Stimulated activated naive CD4-positive, alpha-beta T cell (primary cell): ENCODE data around the gene RCAN1.

Source experiments
- DNase-seq, 6 experiments: peaks; one replicate each; lab custom pipeline; 2025; lab: John Stamatoyannopoulos, UW

Gene RCAN1

DNA sequence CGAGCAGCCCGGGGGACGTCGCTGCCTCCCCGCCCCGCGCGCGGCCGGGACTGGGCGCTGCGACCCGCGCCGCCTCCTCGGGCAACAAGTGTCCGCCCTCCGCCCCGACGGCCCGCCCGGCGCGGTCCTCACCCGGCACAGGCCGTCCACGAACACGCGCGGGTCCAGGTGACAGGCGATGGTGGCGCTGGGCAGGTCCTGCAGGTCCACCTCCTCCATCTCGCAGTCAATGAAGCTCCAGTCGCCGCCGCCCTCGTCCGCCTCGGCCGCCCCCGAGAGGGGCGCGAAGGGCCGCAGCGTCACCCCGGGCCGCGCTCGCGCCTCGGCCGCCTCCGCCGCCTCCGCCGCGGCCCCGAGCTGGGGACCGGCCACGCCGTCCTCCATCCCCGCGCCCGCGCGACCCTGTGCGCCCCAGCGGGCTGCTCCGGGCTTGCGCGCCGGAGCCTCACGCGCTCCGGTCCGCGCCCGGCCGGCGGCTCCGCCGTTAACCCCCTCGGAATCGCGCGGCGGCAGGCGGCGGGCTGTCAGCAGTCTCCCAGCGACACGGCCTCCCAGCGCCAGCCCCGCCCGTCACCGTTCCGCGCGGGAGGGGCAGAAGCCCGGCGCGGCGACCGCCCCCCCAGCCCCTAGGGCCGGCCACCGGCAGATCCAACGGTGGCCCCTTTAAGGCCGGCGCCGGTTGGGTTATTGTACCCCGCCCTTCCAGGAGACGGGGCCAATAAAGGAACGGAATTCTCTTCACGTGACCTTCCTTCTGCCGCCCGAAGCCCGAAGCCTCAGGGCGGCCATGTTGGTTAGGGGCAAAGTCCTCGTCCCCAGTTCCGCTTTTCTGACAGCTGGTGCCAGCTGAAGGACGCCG is at the start of gene RCAN1:
RCAN1 (minus strand) TSS at position 486 of the 859 bp plus-strand sequence; CDS start at position 384, 102 bp downstream.
- peak; percentile 73 to 85 (median 82) for DNase-seq

DNA sequence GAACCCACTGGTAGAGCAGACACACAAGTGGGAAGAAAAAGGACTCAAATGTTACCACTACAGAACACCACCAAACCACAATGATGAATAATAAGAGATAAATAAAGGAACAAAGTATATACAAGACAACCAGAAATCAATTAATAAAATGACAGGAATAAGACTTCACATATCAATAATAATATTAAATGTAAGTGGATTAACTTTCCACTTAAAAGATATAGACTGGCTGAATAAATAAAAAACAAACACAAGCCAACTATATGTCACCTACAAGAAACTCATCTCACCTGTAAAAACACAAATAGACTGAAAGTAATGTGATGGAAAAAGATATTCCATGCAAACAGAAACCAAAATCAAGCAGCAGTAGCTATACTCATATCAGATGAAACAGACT is 46.9 kb upstream of the RCAN1 start:
- DNase-seq: no peak

DNA sequence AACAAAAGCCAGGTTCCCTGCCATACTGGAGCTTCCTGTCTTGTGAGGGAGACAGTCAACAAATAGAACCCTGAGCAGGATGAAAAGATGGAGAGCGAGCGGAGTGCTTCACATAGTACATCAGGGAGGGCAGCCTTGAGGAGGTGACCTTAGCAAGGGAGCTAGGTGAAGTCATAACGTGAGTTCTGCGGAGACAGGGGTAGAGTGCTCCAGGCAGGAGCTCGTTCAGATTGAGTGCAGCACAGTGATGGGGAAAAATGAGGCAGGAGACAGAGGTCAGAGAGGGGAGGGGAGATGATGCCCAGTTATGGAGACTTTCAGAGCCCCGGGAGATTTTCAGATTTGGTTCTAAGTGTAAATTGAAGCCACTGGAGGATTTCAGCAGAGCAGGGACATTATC is 38.6 kb upstream of the RCAN1 start:
- no peak for DNase-seq

DNA sequence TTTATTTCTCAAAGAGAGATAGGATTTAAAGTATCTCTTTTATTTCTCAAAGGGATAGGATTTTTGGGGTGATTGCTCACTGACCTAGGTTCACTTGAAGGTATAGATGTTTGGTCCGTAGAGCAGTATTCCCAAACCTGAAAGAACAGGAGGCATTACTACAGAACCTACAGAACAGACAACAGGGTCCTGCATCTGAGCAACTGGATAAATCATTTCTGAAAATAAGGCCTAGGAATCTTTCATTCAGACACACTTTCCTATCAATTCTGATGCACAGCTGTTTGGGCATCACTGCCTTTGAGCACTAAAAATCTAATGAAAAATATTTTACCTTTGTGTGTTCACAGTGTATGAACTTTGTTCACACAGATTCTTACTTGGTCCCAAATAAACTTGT is 36.7 kb upstream of the RCAN1 start:
- DNase-seq: no peak

DNA sequence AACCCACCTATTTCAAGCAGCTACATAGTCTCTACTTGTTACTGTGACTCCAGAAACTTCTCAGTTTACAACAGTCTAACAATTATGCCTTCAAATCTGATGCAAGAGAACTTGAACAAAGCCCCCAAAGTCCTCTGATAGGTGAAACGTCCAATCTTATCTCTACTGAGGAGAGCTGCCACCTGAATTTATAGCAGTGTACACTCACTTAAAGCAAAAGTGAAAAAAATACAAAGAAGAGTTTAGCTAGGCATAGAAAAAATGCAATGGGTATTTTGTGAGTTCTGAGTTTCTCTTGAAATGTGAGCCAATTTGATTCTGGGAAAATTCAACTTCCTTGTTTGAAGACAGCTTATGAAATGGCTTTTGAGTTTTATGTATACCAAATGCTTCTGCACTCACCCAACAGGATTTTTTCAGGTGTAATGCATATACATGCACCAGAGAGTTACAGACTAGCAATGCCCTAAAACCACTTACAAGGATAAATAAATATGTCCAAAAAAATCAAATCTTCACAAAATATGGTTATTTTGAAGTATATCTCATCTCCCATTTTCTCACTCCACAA is 36.0 kb upstream of the RCAN1 start:
- DNase-seq: no peak

DNA sequence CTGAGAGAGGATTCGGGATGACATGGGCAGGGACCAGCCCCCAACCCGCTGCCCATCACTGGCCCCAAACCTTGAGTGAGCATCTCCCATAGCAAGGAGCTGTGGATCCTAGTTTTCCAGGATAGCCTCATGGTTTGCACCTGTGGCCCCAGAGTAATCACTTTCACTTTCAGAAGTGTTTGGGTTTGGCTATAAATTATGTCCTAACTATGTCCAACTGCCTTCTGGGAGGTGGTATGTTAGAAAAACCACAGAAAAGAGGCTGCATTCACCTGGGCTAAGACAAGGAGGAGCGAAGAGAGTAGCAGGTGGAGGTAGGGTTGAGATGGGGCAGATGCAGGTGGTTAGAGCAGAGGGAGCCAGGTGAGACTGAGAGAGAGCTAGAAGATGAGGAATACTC is 34.5 kb upstream of the RCAN1 start:
- DNase-seq: no peak

DNA sequence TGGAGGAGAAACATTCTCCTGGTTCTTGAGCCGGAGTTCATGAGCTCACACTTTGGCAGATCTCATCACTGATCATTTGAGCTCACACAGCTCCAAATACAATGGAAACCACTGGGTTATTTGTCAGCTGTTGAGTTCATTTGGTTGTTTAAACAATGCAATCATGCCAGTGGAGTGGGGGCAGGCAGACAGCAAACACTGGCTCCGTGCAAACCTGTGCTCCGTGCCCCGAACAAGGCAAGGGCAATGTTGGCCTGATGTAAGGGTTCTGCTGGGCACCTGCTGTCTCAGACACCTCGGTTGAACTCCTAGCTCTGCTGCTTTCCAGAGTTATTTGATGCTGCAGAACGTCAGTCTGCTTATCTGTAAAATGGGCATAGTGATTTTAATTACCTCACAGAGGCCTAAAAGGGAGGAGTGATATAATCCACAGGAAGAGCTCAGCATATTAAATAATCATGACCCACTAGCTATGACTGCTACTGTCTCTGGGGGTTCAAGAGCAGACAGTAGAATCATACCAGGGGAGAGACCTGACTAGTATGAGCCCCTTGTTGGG is 33.9 kb upstream of the RCAN1 start:
- DNase-seq: no peak

DNA sequence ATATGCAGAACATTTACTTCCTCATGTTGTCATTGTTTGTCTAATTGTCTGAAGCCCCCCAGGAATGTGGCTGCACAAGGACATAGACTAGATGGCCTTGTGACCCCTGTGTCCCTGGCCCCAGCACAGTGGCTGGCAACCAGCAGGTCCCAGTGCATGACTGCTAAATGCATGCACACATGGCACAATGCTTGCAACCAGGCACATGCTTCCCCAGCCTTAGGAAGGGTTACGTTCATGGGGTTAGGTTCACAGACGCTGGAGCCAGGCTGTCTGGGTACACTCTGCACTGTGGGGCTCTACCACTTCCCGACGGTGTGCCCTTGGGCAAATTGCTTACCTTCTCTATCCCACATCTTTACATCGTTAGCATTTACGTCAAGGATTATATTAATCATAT is 32.6 kb upstream of the RCAN1 start:
- DNase-seq: no peak

DNA sequence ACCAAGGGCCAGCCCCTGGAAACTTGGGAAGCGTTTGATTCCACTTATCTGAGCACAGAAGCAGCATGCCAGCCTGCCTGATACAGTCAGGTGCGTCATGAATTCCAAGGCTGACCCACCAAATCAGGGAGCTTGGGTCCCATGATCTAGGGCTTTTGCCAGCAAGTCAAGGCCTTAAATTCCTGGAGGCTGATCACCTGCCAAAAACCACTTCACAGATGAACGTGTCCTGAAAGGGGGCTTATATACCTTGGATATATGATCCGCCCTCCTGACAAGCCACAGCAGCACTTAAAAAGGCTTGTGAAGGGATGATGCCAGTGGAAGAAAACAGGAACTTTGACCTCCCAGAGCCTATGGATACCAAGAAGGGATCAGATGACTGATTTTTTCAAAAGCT is 29.9 kb upstream of the RCAN1 start:
- no peak for DNase-seq

DNA sequence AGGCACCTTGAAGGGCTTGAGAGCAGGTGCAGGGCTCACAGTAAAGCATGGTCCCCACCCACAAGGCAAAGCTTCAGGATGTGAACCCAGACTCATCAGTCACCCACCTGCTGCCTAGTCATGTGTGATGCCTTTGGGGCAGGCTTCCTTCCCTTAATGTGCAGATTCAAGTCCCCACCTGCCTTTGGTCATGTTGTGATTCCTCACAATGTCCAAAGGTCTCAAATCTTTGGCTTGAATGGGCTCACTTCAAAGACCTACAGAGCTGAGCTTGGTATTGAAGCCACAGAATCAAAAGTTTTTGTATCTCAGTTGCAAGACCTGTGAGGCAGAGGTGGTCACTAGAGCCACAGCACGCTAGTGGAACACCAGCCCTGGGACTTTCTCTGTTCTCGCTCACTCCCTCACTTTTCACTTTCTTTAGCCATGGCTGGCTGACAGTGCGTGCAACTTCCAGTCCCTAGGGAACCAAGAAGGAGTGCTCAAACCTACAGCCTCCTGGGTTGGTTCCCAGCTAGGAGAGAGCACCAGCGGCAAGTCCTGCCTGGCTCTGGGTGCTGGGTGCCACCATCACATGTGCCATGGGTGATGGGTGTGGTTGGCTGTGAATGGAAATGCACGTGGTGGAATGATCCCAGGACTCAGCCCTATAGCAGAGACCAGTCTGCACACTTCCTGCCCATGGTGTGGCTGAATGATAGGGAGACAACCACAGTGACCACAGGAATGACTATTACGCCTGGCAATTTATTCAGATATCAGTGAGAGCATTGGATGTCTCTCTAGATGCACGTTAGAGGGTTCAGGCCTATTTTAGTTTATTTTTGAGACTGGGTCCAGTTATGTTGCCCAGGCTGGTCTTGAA is 27.5 kb upstream of the RCAN1 start:
- DNase-seq: no peak

DNA sequence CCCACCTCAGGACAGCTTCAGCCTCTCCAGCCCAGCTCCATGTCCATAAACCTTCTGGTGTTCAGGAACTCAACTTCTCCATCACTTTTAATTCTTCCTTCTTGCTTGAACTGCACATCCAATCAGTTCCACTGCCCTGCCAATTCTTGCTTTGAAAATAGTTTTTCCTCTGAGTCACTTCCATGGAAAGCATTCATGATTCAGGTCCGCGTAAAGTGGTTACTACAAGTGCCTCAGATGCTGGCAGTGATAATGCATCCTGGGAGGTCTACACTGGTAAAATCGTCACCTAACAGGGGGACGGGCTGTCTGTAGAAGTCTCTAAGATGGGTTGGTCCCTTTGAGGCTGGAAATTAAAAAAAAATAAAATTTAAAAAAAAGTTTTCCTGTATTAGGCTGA is 25.9 kb upstream of the RCAN1 start:
- DNase-seq: no peak

DNA sequence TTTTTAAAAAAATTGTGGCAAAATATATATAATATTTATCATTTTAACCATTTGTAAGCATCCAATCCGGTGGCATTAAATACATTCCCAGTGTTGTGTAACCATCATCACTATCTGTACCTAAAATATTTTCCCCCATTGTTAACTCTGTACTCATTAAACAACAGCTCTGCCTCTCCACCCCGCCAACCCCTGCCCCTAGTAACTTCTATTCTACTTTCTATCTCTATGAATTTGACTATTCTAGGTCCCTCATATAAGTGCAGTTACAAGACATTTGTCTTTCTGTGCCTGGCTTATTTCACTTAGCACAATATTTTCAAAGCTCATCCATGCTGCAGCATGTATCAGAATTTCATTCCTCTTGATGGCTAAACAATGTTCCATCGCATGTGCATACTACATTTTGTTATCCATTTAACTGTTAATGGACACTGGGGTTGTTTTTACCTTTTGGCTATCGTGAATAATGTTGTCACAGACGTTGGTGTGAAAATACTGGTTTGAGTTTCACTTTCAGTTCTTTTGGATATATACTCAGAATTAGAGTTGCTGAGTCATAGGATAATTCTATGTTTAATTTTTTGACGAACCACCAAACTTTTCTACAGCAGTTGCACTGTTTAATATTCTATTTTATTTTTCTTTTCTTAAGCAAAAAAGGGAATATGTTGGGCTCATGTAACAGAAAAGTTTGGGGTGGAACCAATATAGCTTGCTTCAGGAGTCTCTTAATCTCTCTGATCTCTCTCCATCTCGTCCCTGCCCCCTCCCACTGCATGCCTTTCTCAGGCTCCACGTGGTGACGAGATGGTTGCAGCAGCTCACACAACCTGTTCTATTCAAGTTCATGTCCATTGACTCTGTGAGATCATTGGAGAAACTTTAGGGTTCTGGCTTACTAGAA is 25.2 kb upstream of the RCAN1 start:
- peak in 2 of 6 experiments; percentile 11 to 14 for DNase-seq

DNA sequence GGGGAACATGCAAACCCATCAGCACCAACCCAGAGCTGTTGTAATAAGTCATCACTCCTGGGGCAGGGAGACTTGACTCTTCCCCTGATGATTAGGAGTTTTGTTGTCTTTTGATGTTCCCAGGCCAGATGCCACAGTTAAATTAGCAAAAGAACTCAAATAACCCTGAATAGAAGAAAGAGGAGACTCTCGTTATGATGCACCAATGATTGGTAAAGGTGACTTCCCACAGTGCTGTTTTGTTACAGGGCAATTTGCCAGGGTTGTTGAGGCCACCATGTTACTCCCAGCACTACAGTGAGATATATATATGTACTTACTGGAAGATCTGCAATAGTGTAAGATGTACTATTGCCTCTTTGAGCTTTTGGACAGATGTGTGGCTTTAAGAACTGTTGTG is 24.3 kb upstream of the RCAN1 start:
- no peak for DNase-seq

DNA sequence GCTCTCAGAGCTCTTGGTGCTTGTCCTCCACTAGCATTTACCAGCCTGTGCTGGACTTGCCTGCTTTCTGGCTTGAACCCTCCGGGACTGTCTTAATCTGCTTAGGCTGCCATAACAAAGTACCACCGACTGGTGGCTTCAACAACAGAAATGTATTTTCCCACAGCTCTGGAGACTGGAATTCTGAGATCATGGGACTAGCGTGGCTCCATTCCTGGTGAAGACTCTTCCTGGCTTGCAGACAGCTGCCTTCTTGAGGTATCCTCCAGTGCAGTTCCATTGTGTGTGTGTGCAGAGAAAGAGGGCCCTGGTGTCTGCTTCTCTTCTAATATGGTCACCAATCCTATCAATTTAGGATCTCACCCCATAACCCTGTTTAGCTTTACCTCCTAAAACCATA is 22.0 kb upstream of the RCAN1 start:
- no peak for DNase-seq

DNA sequence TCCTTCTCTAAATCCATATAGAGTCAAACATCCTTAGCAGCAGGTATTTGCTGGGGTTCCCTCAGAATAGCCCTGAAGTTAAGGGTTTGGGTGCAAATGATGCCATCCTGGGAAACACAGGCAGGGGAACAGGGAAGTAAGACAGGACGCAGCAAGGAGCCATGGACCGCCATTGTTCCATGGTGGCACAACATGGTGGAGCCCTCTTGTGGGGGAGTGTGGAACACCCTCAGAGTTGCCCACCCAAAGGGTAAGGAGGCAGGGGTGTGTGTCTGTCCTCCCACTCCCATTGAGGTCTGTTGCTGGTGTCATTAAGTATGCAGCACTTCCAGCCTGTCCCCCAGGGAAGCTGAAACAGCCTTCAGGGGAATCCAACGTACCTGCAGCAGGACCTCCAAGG is 20.4 kb upstream of the RCAN1 start:
- no peak for DNase-seq

DNA sequence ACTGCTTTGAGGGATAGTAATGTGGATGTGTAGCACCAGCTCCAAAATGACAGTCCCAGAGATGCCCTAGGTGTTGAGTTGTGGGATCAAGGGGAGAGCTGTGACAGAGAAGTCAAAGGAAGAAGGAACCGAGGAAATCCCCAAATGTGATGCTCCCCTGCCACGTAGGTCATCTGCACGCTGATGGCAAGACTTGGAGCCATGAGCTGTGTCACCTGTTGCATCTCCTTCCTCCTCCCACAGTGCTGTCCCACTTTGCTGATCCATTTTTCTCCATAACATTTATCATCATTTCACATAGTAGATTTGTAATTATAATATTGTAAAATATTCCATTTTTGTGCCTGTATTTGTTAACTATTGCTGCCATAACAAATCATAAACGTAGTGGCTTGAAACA is 17.6 kb upstream of the RCAN1 start:
- no peak for DNase-seq

DNA sequence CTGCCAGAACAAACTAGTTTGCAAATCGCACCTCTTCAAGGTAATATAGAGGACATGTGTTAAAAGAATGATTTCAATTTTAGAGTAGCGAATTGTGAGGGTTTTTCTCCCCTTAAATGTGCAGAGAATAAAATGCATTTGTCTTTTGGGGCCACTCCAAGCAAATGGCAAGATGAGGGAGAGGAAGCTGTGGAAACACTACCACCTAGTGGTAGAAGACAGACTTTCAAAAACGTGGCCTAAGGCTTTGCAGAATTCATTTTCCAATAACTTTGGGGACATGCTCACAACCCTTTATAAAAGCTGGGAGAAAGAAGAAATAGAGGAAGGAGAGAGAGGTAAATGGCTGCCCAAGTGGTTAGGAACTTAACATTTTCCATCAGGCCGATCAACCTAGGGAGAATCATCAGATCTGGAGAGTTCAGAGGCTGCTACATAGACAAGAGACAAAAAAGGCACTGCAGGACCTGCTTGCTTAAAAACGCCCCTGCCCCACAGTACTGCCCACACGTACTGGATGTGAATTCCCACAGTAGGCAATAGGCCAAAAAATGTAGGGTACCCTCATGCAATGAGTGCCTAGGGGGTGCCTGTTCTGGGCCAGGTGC is 15.7 kb upstream of the RCAN1 start:
- DNase-seq: peak in 3 of 6 experiments; percentile 8 to 65 (median 64)

DNA sequence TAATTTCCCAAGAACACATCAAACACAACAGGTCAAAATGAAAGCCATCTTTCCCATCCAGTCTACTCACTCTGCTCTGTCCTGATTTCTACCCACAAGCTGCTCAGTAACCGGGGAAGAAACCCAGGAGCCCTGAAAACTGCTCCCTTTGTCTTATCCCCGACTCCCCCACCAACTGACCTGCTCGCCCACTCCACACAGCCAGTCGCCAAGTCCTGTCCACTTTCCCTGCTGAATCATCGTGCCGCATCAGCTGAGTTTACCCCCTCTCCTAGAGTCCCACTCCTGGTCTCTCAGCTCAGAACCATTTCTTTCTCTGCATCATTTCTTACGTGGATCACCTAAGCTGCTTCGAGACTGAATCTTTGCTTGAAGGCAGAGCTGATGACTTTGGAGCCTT is 11.2 kb upstream of the RCAN1 start:
- no peak for DNase-seq

DNA sequence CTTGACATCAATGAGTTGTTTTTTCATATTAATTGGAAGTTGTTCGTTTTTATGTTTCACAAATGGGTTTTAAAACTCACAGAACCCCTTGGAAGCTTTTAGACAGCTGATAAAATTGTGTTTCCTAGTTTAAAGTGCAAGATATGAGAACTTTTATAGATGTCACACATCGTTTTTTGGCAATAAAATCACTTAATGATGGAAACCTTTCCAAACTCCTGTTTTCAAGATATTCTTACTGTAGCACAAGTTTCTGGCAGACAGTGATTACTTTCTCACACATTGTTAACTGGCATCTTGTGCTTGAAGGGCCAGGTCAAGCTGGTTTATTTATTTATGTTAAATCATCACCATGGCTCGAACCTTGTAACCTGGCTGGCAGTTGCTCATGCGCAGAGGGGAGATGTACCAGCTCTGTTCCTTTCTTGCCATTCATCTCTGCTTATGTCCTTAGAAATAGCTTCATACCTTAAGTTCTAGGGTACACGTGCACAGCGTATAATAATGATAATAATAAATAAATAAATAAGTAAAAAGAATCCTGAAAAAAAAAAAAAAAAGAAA is 10.2 kb upstream of the RCAN1 start:
- DNase-seq: no peak

DNA sequence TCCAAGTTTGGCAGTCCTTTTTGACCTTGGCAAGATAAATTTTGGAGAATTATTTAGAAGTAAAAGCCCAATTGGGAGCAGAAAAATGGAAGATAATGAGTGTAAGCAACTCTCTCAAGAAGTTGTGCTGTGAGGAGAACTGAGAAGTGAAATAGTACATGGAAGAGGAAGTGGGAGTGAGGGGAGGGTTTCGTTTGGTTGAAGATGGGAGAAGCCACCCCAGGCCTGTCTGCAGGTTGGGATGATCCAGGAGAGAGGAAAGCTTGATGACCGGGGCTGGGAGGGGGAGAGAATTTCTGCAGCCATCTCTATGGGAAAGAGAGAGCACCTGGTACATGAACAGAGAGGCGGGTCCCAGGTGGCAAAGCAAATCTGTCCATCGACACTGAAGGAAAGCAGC is 8.6 kb upstream of the RCAN1 start:
- no peak for DNase-seq
